Mucosa of descending colon (tissue), 3 donors: ENCODE data around the gene MYLK. TPM values are rescaled to one million over a fixed set of nuclear protein-coding genes. Genes with fewer than 3 reads are reported as not detected.

Source experiments
- ATAC-seq: fragments of 200-7000 bp; cut with Tn5 transposase; one replicate; pipeline ENCODE4 v1.9.1; 2020; ENCODE audit warnings: mild to moderate bottlenecking, moderate library complexity
- DNase-seq, 3 donors: peaks; one replicate each; pipeline ENCODE4 v3.0.0-alpha.2; 2020
- H3K36me3 ChIP-seq: fragments of 200-600 bp; one replicate; pipeline ENCODE4 v1.8.0; 2021; ENCODE audit warnings: low read depth, mild to moderate bottlenecking
- H3K4me1 ChIP-seq: fragments of 200-600 bp; one replicate; pipeline ENCODE4 v1.8.0; 2021; ENCODE audit warnings: low read depth, mild to moderate bottlenecking
- H3K4me3 ChIP-seq: fragments of 200-600 bp; one replicate; pipeline ENCODE4 v1.8.0; 2021; ENCODE audit warnings: mild to moderate bottlenecking
- H3K9me3 ChIP-seq: fragments of 200-600 bp; one replicate; pipeline ENCODE4 v1.8.0; 2021; ENCODE audit warnings: mild to moderate bottlenecking
- CTCF ChIP-seq: fragments of 200-600 bp; IDR thresholded peaks from one replicate; pipeline ENCODE4 v1.8.0; 2022; ENCODE audit warnings: antibody characterized with exemption, mild to moderate bottlenecking
- intact Hi-C, 2 donors: fragments of 100-400 bp; cut with DNase I in 1 of 2; cut with micrococcal nuclease in 1 of 2; formaldehyde crosslinking; loops; one replicate each; pipeline versions ENCODE4 v1.11.0 to v1.11.1; 2022; cut with DNase I, micrococcal nuclease
- total RNA-seq, 3 donors: library from RNA; stranded (reverse); fragmentation: NEBNext Ultra II Directional in 2 of 3; extraction: Animal tissue kit (Norgen Biotek cat#: 25700) in 2 of 3; gene quantifications; one replicate each; pipeline versions ENCODE4 v1.2.1 to v1.2.4, GENCODE V29; 2021 to 2023
- donor health status: DM: no; HTN: no; CAD: no; lungs with moderate emphysema.
- donor health status: DM: no; HTN: no; CAD: no.
- donor health status: DM: no; HTN: yes; CAD: no.

MYLK gene
- total RNA-seq, 3 donors from 2014 or later: 157 to 1,614 (median 175) TPM

GRCh38 chr3:123696808-123697207 lies 187.3 kb downstream of the MYLK start:
- no peak overlapping the region for H3K4me3 ChIP-seq
- no peak for DNase-seq

GRCh38 chr3:123695731-123696640 lies 188.1 kb downstream of the MYLK start:
- Histone ChIP-seq H3K4me3 (no peak overlapping the region), H3K4me1 (no peaks in the 10 kb centered on the region), H3K9me3 (no peaks in the 10 kb centered on the region), H3K36me3 (no peaks in the 10 kb centered on the region)
- no peak for DNase-seq
- TF ChIP-seq CTCF: no peak
- intact Hi-C loops: no loop called here
- ATAC-seq: no peak

More at GRCh38 chr3:123696808-123697207, 187.3 kb downstream of the MYLK start:
- Histone ChIP-seq H3K36me3 (no peaks in the 10 kb centered on the region), H3K4me1 (peaks cover under 1% of the 10 kb centered on the region), H3K9me3 (no peaks in the 10 kb centered on the region)
- TF ChIP-seq CTCF: no peak
- no peak for ATAC-seq
- intact Hi-C loops: no loop called here

DNA sequence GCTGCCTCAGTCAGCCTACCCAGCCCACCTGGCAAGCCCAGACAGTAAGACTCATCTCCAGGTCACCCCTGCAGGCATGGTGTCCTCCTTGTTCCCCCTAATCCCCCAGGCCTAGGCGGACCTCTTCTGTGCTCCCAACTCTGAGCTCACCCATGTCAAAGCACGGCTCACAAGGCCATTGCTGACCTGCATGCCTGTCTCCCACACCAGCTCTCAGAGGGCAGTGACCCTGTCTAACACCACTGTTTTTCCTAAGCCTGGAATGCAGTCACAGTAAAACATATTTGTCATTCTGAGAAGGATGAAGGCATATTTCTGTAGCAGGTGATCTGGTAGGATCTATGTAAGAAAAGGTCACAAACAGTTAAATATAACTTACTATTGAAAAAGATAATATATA lies 189.0 kb downstream of the MYLK start:
- H3K9me3 ChIP-seq: no peaks in the 10 kb centered on the region
- no peaks in the 10 kb centered on the region for H3K4me1 ChIP-seq
- DNase-seq (no peak), ATAC-seq (no peak)
- H3K4me3 ChIP-seq: no peak overlapping the region
- intact Hi-C loops: no loop called here
- no peak for TF ChIP-seq CTCF
- no peaks in the 10 kb centered on the region for H3K36me3 ChIP-seq

DNA sequence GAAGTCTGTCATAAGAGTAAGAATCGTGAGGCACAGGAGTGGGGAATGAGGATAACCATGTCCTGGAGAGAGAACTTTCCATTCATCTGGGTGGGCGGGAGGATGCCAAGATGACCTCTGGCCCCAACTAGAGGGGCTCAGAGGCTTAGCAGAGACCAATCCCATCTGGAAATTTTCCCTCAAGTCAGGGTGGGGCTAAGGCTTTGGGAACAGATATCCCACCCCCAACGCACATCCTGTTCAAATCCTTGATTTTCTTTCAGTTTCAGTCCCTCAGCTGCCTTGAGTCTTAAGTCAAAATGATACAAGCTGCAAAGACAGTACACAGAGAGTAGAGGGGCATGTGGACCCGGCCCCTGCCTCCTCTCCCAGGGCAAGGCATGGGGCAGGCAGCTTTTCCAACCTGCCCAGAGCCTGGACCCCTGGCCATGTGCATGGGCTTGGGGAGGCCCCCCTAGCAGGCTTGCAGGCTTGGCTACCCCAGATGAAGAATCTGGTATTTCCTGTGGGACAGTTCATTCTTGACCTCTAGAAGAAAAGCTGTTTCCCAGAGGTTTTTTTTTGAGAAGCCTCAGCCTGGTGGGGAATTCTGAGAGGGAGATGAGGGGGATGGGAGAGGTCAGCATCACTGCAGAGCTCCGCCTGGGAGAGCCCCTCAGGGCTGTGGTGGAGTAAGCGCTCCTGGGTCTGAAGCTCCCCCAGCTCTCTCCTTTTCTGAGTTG lies 189.6 kb downstream of the MYLK start:
- intact Hi-C loops: no loop called here
- Histone ChIP-seq H3K4me3 (no peak overlapping the region), H3K9me3 (no peaks in the 10 kb centered on the region), H3K4me1 (no peaks in the 10 kb centered on the region), H3K36me3 (no peaks in the 10 kb centered on the region)
- DNase-seq (no peak), ATAC-seq (no peak)
- TF ChIP-seq CTCF: no peak

GRCh38 chr3:123693584-123694190 lies 190.4 kb downstream of the MYLK start:
- Histone ChIP-seq H3K4me3 (no peak overlapping the region), H3K4me1 (peaks cover 1% of the 10 kb centered on the region), H3K9me3 (no peaks in the 10 kb centered on the region), H3K36me3 (no peaks in the 10 kb centered on the region)
- intact Hi-C loops: no loop called here
- ATAC-seq (peak; percentile 18), DNase-seq (no peak)
- no peak for TF ChIP-seq CTCF
